GM19467 (cell line): ENCODE data around the gene SNX19.

Experiments used
- ATAC-seq: cut with Tn5 transposase; IDR thresholded peaks from one replicate; pipeline ENCODE4 v1.9.1; 2021; ENCODE audit warnings: mild to moderate bottlenecking, moderate library complexity; ENCODE audit not compliant: unreplicated experiment

SNX19 gene

DNA sequence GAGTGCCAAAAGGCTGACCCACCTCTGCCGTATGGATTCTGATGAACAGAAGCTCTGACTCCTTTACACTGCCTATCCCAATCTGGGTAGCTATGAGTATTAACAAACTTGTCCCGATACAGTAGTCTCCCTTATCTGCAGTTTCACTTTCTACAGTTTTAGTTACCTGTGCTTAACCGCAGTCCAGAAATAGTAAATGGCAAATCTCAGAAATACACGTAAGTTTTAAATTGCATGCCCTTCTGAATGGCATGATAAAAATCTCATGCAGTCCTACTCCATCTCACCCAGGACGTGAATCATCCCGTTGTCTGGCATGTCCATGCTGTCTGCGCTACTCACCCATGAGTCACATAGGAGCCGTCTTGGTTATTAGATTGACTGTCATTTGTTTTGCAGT, 68.8 kb downstream of the SNX19 start:
- ATAC-seq = no peak

DNA sequence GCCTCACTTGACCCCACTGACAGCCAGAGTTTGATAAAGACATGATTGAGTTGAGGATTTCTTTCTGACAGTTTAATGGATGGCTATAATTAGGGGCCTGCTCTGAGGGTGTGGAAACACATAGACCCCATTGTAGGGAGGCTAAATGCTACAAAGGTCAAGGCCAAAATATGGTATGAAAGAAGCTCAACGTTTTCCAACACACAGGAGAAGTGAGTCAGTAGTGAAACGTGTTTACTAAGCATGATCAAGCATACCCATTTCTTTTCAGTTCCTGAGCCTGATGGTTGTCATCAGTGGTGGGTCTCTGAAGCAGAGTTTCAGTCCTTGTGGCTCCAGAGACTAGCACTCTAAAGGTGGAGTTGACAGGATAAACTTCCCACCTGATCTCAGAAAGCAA, 69.7 kb downstream of the SNX19 start:
- ATAC-seq = no peak

DNA sequence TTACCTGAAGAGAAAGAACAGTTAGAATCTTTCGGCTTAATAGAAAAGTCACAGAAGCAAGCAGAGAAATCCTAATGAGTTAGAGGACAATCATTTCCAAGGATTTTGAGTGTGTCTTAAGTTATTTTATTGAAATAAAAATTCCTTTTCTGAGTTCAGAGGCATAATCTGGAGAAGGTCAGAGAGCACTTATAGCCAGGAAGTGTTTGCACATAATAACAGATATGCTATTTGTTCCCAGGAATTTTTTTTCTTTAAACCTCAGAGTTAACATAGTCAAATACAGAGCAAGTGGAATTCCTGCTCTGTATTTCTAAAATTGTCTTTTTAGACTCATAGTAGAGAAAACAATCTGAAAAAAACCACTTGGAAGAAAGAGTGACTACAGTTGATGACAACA, 74.3 kb downstream of the SNX19 start:
- ATAC-seq = no peak

DNA sequence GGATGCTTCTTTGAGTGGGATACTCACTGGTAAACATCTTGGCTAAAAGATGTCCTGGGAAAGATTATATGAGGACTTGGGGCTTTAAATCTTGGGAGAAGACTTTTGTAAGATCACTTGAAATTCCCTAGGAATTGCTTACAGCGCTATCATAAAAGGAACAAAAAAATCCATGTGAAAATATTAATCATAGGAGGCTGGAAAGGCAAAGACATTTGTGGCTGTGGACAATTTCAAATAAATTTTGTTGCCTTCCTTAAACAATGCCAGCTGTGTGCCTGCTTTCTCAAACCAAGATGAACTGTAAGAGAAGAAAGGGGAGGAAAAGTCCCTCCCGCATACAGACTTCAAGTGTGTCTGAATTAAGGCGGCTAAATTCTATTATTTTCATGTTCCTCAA, 75.6 kb downstream of the SNX19 start:
- no peak for ATAC-seq

DNA sequence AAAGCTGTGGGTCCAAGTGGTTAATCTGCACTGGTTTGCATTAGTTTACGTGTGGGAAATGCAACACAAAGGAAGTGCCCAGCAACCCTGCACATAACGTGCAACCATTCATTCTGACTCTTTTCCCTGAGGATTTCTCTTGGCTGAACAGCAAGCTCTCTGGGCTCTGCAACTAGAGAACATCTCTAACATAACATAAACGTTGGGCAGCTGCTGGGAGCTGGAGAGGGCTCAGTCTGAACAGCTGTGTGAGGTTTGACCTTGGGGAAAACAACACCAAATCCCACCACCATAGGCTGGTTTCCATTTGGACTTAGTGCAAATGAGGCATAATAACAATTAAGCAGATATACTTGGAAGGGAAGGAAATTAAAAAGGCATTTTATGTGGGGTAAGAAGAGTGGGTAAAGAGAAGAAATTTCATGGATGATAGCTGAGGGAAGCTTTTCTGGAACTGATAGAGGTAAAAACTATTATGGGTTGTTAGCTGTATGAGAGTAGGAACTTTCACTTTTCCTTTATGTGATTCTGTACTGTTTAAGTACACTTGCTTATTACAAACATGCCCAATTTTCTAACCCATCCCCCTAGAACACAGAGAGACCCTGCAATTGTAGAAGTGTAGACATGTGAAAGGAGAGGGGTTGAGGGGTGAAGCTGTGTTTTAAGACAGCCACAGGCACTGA, 76.2 kb downstream of the SNX19 start:
- ATAC-seq = no peak

DNA sequence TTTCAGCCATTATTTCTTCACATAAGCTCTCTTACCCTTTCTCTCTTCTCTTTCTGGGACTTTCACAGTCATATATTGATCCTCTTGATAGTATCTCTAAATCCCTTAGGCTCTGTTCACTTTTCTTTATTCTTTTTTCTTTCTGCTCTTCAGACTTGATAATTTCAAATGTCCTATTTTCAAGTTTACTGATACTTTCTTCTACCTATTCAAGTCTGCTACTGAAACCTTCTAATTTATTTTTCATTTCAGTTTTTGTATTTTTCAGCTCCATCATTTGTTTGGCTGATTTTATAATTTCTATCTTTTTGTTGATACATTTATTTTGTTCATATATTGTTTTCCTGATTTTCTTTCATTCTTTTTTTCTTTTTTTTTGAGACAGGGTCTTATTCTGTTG, 79.1 kb downstream of the SNX19 start:
- no peak for ATAC-seq

DNA sequence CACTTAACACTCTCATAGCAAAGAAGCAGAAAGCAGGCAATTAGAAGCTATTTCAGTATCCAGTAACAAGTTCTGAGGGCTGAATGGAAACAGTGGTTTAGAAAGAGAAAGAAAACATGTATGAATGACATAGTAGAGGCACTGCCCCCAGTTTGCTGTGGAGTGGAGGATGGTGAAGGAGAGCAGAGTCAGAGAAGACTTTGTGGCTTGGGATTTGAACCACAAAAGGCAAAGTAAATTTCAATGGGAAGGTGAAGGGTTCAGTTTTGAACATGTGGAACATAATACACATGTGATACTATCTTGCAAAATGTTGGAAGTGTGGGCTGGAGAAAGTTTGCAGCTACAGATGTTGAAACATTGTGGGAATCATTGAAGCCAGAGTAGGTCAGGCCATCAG, 81.4 kb downstream of the SNX19 start:
- no peak for ATAC-seq

DNA sequence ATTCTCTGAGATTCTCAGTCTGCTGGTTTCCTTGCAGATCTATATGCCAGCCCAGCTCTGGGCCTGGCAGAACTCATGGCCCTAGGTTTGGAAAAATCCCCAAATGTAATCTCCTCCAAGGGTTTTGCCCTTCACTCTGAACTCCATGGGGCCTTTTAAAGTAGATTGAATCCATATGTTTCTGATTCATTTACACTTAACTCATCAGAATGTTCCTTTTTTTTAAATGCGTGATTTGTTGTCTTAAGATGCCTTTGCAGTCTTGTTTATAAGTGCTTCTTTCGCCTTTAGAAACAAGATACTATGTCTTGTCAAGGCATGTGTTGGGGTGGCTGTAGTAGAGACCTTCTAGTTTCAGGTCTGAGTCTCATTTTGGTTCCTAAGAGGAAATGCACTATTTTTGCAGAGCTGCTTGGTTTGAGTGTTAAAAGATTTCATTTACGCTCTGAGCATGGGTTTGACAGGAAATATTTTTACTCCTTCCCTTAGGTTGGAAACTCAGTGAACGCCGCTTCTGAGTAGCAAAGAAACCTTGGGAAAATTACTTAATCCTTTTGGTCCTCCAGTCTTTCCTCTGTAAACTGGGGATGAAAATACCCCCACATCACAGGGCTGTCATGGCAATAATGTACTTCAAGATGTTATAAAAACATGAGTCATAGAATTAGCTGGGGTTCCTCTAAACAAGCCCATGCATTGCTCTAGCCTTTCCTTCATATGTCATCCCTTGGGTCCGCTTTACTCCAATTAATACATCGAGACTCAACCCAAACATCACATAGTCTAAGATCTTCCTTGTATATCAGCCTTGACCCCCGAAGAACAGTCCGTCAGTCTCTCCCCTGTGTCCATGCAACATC, 83.5 kb downstream of the SNX19 start:
- no peak for ATAC-seq

DNA sequence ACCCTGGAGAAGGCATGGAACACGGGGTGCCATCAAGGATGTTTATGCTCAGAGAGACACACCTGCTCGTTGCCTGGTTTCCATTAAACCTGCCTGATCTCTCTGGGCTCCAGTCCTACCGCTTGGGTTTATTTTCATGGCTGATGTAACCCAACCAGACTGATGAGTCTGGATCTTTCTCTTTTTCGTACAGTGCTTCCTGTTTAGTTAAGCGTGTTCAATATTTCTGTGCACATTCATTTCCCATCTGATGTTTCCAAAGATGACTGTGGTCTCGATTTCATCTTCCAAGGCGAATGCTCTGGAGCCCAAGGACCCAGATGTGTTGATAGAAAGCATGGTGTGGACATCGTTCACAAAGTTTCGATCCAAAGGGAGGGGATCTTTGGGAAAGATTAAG, 84.3 kb downstream of the SNX19 start:
- ATAC-seq = no peak

DNA sequence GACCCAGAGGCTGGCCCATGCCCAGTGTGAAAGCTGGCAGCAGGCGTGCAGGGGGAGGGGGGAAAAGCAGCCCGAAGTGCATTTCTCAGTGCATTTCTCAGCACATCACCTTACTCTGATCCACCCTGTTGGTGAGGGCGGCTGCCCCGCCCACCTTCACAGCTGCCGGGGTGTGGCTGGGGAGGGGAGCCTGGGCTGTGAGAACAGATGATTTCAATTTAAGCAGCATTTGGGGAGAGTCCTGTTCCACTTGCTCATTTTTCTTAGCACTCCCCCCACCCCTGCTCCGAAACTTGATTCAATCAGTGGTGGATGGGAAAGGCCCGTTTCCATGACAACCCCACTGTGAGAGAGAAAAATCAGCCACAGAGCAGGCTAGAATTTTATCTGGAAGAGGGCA, 84.8 kb downstream of the SNX19 start:
- no peak for ATAC-seq

DNA sequence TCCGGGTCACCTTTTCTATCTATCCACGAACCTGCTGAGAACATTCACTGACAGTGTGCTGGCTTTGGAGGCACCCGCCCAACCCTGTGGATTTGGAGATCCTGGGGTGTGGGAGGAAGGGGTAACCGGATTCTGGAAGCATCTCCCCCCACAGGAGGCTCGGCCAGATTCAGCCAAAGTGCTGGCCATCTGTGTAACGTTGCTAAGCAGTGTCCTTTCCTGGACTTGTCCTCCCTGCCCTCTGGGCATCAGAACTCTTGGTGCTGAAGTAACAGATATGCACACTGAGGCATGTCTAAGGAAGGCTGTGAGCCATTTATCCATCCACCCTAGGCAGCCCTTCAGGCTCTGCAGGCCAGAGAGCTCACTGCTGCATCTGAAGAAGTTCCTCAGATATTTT, 85.7 kb downstream of the SNX19 start:
- ATAC-seq = no peak

DNA sequence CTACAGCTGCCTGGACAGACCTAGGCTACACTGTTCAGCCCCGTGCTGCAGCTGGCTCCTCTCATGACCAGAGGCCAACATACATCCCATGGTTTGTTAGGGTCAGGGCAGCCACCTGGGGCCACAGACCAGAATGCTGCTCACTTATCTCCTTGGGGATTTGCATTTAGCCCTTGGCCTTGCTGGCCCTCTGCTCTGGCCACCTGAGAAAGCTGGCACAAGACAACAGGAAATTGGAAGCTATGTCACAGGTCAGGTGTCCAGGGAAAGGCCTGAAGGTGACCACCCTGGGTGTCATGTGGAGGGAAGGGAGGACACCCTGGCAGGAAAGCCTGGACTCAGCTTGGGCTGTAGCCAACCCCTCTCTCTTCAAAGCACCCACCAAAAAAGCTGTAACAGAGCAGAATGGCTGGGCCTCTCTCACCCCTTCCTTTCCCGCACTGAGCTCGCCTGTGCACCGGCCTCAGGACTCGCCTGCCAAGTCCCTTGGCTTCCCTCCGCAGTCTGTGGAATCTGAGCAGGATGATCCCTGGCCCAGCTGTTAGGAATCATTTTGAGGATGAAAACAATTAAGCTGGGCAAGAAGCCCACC, 86.3 kb downstream of the SNX19 start:
- ATAC-seq = no peak

DNA sequence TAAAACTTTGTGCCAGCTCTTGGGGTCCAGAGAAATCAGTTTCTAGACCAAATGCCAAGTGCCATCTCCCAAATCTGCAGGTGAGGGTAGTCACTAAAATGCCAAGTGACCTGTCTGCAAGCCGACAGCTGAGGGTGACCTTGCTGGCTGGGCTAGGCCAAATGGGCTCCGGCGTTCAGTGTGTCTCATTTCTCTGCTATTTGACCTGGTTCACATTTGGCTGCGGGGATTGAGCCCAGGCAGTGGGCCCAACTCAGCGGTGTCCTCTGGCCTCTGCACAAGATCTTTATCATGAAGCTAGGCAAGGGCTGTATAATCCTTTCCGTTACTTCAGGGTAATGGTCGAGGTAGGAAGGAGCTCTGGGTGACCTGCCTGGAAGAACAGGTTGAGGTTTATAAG, 87.5 kb downstream of the SNX19 start:
- ATAC-seq = no peak

DNA sequence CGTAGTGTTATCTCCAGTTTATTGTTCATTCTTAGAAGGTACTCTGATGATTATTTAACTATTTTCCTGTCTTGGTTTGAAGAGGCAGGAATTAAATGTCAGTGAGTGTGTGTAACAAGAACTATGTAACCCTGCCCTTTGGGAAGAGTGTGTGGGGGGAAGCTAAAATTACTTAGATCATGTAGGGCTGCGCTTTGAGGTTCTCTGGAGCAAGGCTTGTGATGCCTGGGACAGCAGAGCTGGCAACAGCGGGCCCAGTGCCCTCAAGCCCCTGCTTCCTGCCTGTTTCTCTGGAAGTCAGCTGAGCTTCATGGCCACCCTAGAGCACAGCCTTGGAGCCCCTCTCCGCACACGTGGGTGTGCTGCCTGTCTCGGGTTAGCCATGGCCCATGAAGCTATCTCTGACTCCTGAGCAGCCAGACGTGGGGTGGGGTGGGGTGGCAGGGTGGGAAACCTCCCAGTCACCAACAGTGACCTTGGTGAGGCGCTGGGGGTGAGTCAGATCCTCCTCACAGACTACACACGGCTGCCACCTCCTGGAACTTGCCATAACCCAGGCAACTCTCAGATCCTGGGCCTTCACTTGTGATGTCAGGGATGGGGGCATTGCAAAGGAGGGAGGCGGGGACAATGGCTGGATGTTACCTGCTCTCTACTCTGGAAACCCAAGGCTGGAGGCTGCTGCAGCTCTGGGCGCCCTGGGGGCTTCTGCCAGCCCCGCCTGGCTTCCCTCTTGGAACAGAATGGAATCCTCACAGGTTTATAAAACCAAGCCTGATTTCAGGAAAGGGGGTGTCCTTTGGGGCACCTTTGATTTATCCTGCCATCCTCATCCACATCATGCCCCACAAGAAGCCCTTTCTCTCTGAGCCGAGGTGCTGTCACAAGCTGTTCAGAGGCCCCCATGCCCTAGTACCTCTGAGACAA, 88.6 kb downstream of the SNX19 start:
- no peak for ATAC-seq

DNA sequence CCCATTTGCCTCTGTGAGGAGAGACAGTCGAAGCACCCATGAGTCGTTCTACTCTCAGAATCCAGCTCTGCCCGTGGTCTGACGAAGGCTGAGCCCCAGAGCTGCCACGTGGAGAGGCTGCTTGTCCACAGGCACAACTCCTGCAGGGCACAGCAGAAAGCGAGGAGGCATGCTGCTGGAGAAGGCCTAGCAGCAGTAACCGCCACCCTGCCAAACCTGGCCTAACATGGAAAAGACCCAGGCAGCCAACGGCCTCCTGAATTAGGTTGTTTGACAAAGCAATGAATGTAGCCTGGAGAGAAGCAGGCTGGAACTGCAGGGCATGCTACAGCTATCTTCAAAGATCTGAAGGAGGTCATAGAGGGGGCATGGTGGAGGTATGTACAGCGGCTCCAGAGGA, 89.7 kb downstream of the SNX19 start:
- ATAC-seq = no peak

DNA sequence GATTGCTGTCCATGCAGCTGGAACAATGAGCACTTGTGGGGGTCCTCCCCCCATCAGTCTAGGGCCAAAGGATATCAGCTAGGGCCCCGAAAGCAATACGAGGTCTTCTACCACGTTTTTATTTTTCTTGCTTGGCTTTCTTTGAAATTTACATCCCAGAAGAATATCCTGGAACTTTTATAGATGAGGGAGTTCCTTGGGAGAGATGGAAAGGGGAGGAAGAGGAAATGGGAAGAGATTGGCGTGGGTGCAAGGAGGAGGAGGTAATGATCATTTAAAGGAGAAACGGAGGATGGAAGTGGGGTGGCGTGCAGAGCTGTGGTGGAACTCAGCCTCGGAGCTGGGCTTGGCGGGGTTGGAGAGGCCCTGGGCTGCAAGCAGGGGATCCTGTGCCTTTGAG, 90.3 kb downstream of the SNX19 start:
- no peak for ATAC-seq

DNA sequence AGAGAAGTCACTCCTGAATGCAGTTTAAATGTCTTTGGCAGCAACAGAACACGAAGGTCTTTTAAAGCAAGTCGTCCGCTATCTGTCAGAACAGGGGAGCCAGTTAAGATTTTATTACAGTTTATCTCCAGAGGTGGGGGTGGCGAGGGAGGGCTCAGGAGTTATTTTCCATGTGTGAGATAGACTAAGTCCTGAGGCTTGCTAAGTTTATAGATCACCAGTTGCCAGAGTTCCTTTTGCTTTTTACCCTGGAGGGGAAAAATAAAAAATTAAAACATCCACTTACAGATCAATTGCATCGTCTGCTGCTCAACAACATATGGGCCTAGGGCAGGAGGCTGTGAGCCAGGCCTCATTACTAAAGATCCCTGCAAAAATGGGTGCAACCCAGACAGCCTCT, 90.7 kb downstream of the SNX19 start:
- no peak for ATAC-seq
